ENCODE results near the gene OAS2.

Gene OAS2

GRCh38 chr12:112970391-112970790 is 7.9 kb upstream of the OAS2 start:
- TF ChIP-seq TAF1 (IDR thresholded peaks at IDR 0.05; ENCODE audit: borderline replicate concordance, insufficient read depth, low read length) = no peak
- no peak for TF ChIP-seq POLR2AphosphoS5 (IDR thresholded peaks at IDR 0.05; ENCODE audit: low read depth, low read length)
- no peak for TF ChIP-seq REST (IDR thresholded peaks at IDR 0.05; ENCODE audit: insufficient read depth in 1 of 2, low read depth in 2 of 2, low read length in 2 of 2)
- TF ChIP-seq SIN3A (IDR thresholded peaks at IDR 0.05; ENCODE audit: borderline replicate concordance, insufficient read depth, low read length) = no peak
- no peak for TF ChIP-seq FOXP2 (optimal IDR thresholded peaks at IDR 0.05; ENCODE audit: borderline replicate concordance, extremely low read depth, extremely low read length, insufficient read depth)

GRCh38 chr12:112971248-112971647 is 7.1 kb upstream of the OAS2 start:
- TF ChIP-seq POLR2AphosphoS5 (IDR thresholded peaks at IDR 0.05; ENCODE audit: low read depth, low read length) (no peak), TAF1 (IDR thresholded peaks at IDR 0.05; ENCODE audit: borderline replicate concordance, insufficient read depth, low read length) (no peak), REST (IDR thresholded peaks at IDR 0.05; ENCODE audit: insufficient read depth in 1 of 2, low read depth in 2 of 2, low read length in 2 of 2) (no peak), FOXP2 (optimal IDR thresholded peaks at IDR 0.05; ENCODE audit: borderline replicate concordance, extremely low read depth, extremely low read length, insufficient read depth) (no peak), SIN3A (IDR thresholded peaks at IDR 0.05; ENCODE audit: borderline replicate concordance, insufficient read depth, low read length) (no peak)

- TF ChIP-seq TAF1 (IDR thresholded peaks at IDR 0.05; ENCODE audit: borderline replicate concordance, insufficient read depth, low read length) = no peak
- TF ChIP-seq SIN3A (IDR thresholded peaks at IDR 0.05; ENCODE audit: borderline replicate concordance, insufficient read depth, low read length) = no peak
- no peak for TF ChIP-seq FOXP2 (optimal IDR thresholded peaks at IDR 0.05; ENCODE audit: borderline replicate concordance, extremely low read depth, extremely low read length, insufficient read depth)
- no peak for TF ChIP-seq POLR2AphosphoS5 (IDR thresholded peaks at IDR 0.05; ENCODE audit: low read depth, low read length)
- no peak for TF ChIP-seq REST (IDR thresholded peaks at IDR 0.05; ENCODE audit: insufficient read depth in 1 of 2, low read depth in 2 of 2, low read length in 2 of 2)
Measured at GRCh38 chr12:112973011-112973735, 5.1 kb upstream of the OAS2 start.

- TF ChIP-seq POLR2AphosphoS5 (IDR thresholded peaks at IDR 0.05; ENCODE audit: low read depth, low read length) = no peak
- TF ChIP-seq SIN3A (IDR thresholded peaks at IDR 0.05; ENCODE audit: borderline replicate concordance, insufficient read depth, low read length) = no peak
- TF ChIP-seq FOXP2 (optimal IDR thresholded peaks at IDR 0.05; ENCODE audit: borderline replicate concordance, extremely low read depth, extremely low read length, insufficient read depth) = no peak
- no peak for TF ChIP-seq REST (IDR thresholded peaks at IDR 0.05; ENCODE audit: insufficient read depth in 1 of 2, low read depth in 2 of 2, low read length in 2 of 2)
- no peak for TF ChIP-seq TAF1 (IDR thresholded peaks at IDR 0.05; ENCODE audit: borderline replicate concordance, insufficient read depth, low read length)
Measured at GRCh38 chr12:112973818-112974231, 4.5 kb upstream of the OAS2 start.

Data from PFSK-1 (cell line).